Heart left ventricle (tissue), 16 donors: ENCODE data around the gene GLT6D1. TPM values are rescaled to one million over a fixed set of nuclear protein-coding genes. Genes with fewer than 3 reads are reported as not detected.
A peak's percentile ranks its signal among the peaks of the same experiment; 100 is the strongest.

ENCODE experiments used
- ATAC-seq, 4 donors: fragments of 200-7000 bp; cut with Tn5 transposase; one replicate each; pipeline ENCODE4 v1.9.1; 2020 to 2022; ENCODE audit warnings: moderate library complexity in 4 of 4, mild to moderate bottlenecking in 3 of 4, moderate number of reproducible peaks in 1 of 4
- DNase-seq, 5 donors: peaks; one replicate each; pipeline ENCODE4 v3.0.0-alpha.2; 2020
- H3K27ac ChIP-seq, 12 donors: fragments of 200-600 bp; sonication (generic) in 4 of 12; one replicate each; pipeline versions ENCODE4 v1.5.0 to v1.8.0; 2016 to 2022; ENCODE audit warnings: mild to moderate bottlenecking in 2 of 12
- H3K27me3 ChIP-seq, 9 donors: fragments of 200-600 bp; sonication (generic) in 2 of 9; one replicate each; pipeline versions ENCODE4 v1.5.1 to v1.8.0; 2016 to 2022; ENCODE audit warnings: mild to moderate bottlenecking in 3 of 9
- H3K36me3 ChIP-seq, 9 donors: fragments of 200-600 bp; sonication (generic) in 2 of 9; one replicate each; pipeline versions ENCODE4 v1.5.0 to v1.8.0; 2018 to 2022; ENCODE audit warnings: mild to moderate bottlenecking in 2 of 9
- H3K4me1 ChIP-seq, 12 donors: fragments of 200-600 bp; sonication (generic) in 4 of 12; one replicate each; pipeline versions ENCODE4 v1.5.0 to v1.8.0; 2016 to 2022; ENCODE audit warnings: mild to moderate bottlenecking in 3 of 12
- H3K4me3 ChIP-seq, 12 donors: fragments of 200-600 bp; sonication (generic) in 4 of 12; one replicate each; pipeline versions ENCODE4 v1.5.0 to v1.8.0; 2017 to 2022; ENCODE audit warnings: mild to moderate bottlenecking in 9 of 12, moderate library complexity in 4 of 12
- H3K9me3 ChIP-seq, 12 donors: fragments of 200-600 bp; sonication (generic) in 4 of 12; one replicate each; pipeline versions ENCODE4 v1.5.0 to v1.8.0; 2016 to 2022; ENCODE audit warnings: mild to moderate bottlenecking in 1 of 12
- CTCF ChIP-seq, 12 donors: fragments of 200-600 bp; sonication (generic) in 4 of 12; IDR thresholded peaks; one replicate each; pipeline versions ENCODE4 v1.5.0 to v1.8.0; 2018 to 2022; ENCODE audit warnings: antibody characterized with exemption in 12 of 12, mild to moderate bottlenecking in 5 of 12
- POLR2A ChIP-seq, 2 donors: fragments of 450-650 bp; IDR thresholded peaks; one replicate each; pipeline ENCODE4 v1.6.1; 2017; ENCODE audit warnings: antibody characterized with exemption in 2 of 2, mild to moderate bottlenecking in 2 of 2, moderate library complexity in 2 of 2
- WGBS, 4 donors: extraction: QIAGEN DNeasy Blood & Tissue Kit in 2 of 4; methylation state at CpG; one replicate each; pipeline versions ENCODE4 v1.1.5 to v1.1.7; 2013 to 2018; 5-methylcytosine and 5-hydroxymethylcytosine counted together
- intact Hi-C, 10 donors: fragments of 100-400 bp; cut with DNase I; formaldehyde crosslinking; loops; one replicate each; pipeline versions ENCODE4 v1.11.1 to v1.14.2; 2022
- polyA plus RNA-seq, 2 donors: library from polyadenylated mRNA; stranded (reverse); fragments of 200-250 nt; gene quantifications; one replicate each; pipeline ENCODE4 v1.2.3, GENCODE V29; 2013
- total RNA-seq, 9 donors: library from RNA; depleted of rRNA in 2 of 9; stranded (reverse); fragments of >200 nt in 2 of 9; fragmentation: NEBNext Ultra II Directional in 3 of 9; extraction: Animal tissue kit (Norgen Biotek cat#: 25700) in 3 of 9; gene quantifications; one replicate each; pipeline versions ENCODE4 v1.1.0 to v1.2.4, GENCODE V29; 2016 to 2023
- donor health status: ischemic (EF 13 %, LVEDD 7.1; RV severe dilation, severe dysfunction).
- donor health status: healthy with polysubstance abuse.
- donor health status: DM: no; HTN: yes; CAD: no.
- donor health status: DM: no; HTN: no; CAD: no.
- donor health status: ischemic (EF 25% LVEDD 6.9; RV normal size, moderate dysfunction).
- donor health status: ischemic (EF 25% LVEDD 5.7; RV mildly dilated, moderate dysfunction).
- donor health status: healthy.
- donor health status: DM: yes; HTN: yes; CAD: no.
- donor health status: ischemic (EF 35%, LVEDD 5.7; RV mildly dilated, moderate dysfunction).
- donor health status: nonischemic (EF 11% LVEDD 7.7; RV severe dilation, severe dysfunction).
- donor health status: DM: yes; HTN: yes; CAD: no.
- donor health status: PGD.
- donor health status: ischemic (EF 29% LVEDD 5.4; RV normal size, mild dysfunction).
- donor health status: nonischemic (EF 23%, LVEDD 6.1; RV moderate dilation, normal function).

Gene GLT6D1
- total and polyA plus RNA-seq, 11 donors = not detected

GRCh38 chr9:135579889-135580660 is 59.3 kb downstream of the GLT6D1 start:
- ATAC-seq = no peak
- Histone ChIP-seq H3K4me1 (no peaks in the 10 kb centered on the region), H3K36me3 (no peaks in the 10 kb centered on the region), H3K9me3 (no peaks in the 10 kb centered on the region), H3K27me3 (peaks cover 0 to 4% (median 0%) of the 10 kb centered on the region in 9 donors), H3K27ac (no peak overlapping the region), H3K4me3 (no peak overlapping the region)
- TF ChIP-seq POLR2A (IDR thresholded peaks at IDR 0.05) = no peak
- no peak for TF ChIP-seq CTCF (IDR thresholded peaks at IDR 0.05)
- intact Hi-C loops = no loop called here
- no peak for DNase-seq
- 62 to 76% (median 75%) methylated on average over 10 of the region's 10 CpGs for WGBS, 4 donors

GRCh38 chr9:135579356-135579755 is 60.0 kb downstream of the GLT6D1 start:
- DNase-seq (no peak), ATAC-seq (no peak)
- no peaks in the 10 kb centered on the region for H3K9me3 ChIP-seq
- 22 to 52% (median 32%) methylated on average over 2 of the region's 2 CpGs for WGBS, 4 donors
- H3K27me3 ChIP-seq = peaks cover 0 to 5% (median 0%) of the 10 kb centered on the region in 9 donors
- no peak overlapping the region for H3K4me3 ChIP-seq
- no peaks in the 10 kb centered on the region for H3K36me3 ChIP-seq
- intact Hi-C loops = no loop called here
- no peak for TF ChIP-seq CTCF (IDR thresholded peaks at IDR 0.05)
- TF ChIP-seq POLR2A (IDR thresholded peaks at IDR 0.05) = no peak
- no peak overlapping the region for H3K27ac ChIP-seq
- H3K4me1 ChIP-seq = no peaks in the 10 kb centered on the region

- Histone ChIP-seq H3K4me3 (no peak overlapping the region), H3K4me1 (no peaks in the 10 kb centered on the region), H3K27ac (no peak overlapping the region), H3K9me3 (no peaks in the 10 kb centered on the region), H3K36me3 (no peaks in the 10 kb centered on the region), H3K27me3 (peaks cover 0 to 11% (median 0%) of the 10 kb centered on the region in 9 donors)
- TF ChIP-seq POLR2A (IDR thresholded peaks at IDR 0.05) (no peak), CTCF (IDR thresholded peaks at IDR 0.05) (no peak)
- DNase-seq = no peak
- intact Hi-C loops = no loop called here
- ATAC-seq = no peak
- WGBS, 4 donors = 71 to 86% (median 85%) methylated on average over 10 of the region's 10 CpGs
Measured at GRCh38 chr9:135577256-135577655, 62.1 kb downstream of the GLT6D1 start.

- Histone ChIP-seq H3K27ac (no peak overlapping the region), H3K4me1 (no peaks in the 10 kb centered on the region), H3K4me3 (no peak overlapping the region), H3K36me3 (no peaks in the 10 kb centered on the region), H3K27me3 (peaks cover 0 to 11% (median 0%) of the 10 kb centered on the region in 9 donors), H3K9me3 (no peaks in the 10 kb centered on the region)
- intact Hi-C loops = no loop called here
- no peak for DNase-seq
- TF ChIP-seq POLR2A (IDR thresholded peaks at IDR 0.05) (no peak), CTCF (IDR thresholded peaks at IDR 0.05) (no peak)
- WGBS, 4 donors = 83 to 85% (median 83%) methylated on average over 20 to 22 of the region's 22 CpGs
- peak in 1 of 4 donors; percentile 24 for ATAC-seq
Measured at GRCh38 chr9:135575995-135576631, 63.2 kb downstream of the GLT6D1 start.
